Neural cell (in vitro differentiated cells): ENCODE data around the gene FYB1.

Source experiments
- EP300 ChIP-seq: fragments of 450-650 bp; conservative IDR thresholded peaks from 2 replicates; pipeline ENCODE4 v1.6.1; 2014; ENCODE audit warnings: antibody characterized with exemption, mild to moderate bottlenecking, moderate library complexity; ENCODE audit not compliant: poor library complexity, severe bottlenecking
- EZH2 ChIP-seq: fragments of 200-600, 300-800 bp; shearing (Covaris generic), sonication (generic); IDR thresholded peaks from 2 replicates; pipeline ENCODE4 v1.6.1; 2014; ENCODE audit warnings: antibody characterized with exemption, low read length, borderline replicate concordance, mild to moderate bottlenecking; ENCODE audit not compliant: insufficient read depth, poor library complexity, severe bottlenecking
- POLR2AphosphoS5 ChIP-seq: IDR thresholded peaks from 2 replicates; pipeline ENCODE4 v1.6.1; 2012
- TF ChIP-seq, protein P1 (sequence below): fragments of 450-650 bp; IDR thresholded peaks from 2 replicates; pipeline ENCODE4 v1.5.1; 2014; ENCODE audit warnings: antibody characterized with exemption, mild to moderate bottlenecking, moderate library complexity; ENCODE audit not compliant: poor library complexity, severe bottlenecking
- TF ChIP-seq, protein P2 (sequence below): IDR thresholded peaks from 2 replicates; pipeline ENCODE4 v1.6.1; 2012; ENCODE audit warnings: borderline replicate concordance

DNA sequence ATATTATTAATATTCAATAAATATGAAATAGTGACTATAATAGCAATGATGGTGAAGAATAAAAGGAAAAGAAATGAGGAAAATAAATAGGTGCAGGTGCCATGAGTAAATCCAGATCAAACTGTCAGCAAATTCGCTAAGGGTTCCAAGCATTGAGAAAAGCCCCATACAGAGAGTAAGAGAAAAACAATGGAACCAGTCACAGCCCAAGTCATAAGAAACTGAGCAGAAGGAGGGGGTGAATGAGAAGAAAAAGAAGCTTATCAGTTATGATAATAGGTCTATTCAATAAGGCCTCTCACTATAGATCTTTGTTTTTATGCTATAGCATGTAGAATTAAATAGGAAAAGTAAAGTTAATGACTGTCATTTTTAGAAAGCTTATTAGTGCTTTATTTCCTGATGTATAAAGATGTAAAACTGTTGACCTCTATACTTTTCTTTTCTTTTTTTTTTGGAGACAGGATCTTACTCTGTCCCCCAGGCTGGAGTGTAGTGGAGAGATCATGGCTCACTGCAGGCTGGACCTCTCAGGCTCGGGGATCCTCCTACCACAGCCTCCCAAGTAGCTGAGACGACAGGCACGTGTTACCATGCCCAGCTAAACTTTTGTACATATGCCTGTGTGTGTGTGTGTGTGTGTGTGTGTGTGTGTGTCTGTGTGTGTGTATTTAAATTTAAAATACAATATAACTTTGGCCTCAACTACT, 72.4 kb downstream of the FYB1 start:
- TF ChIP-seq, protein P1, sequence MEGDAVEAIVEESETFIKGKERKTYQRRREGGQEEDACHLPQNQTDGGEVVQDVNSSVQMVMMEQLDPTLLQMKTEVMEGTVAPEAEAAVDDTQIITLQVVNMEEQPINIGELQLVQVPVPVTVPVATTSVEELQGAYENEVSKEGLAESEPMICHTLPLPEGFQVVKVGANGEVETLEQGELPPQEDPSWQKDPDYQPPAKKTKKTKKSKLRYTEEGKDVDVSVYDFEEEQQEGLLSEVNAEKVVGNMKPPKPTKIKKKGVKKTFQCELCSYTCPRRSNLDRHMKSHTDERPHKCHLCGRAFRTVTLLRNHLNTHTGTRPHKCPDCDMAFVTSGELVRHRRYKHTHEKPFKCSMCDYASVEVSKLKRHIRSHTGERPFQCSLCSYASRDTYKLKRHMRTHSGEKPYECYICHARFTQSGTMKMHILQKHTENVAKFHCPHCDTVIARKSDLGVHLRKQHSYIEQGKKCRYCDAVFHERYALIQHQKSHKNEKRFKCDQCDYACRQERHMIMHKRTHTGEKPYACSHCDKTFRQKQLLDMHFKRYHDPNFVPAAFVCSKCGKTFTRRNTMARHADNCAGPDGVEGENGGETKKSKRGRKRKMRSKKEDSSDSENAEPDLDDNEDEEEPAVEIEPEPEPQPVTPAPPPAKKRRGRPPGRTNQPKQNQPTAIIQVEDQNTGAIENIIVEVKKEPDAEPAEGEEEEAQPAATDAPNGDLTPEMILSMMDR = no peak
- no peak for TF ChIP-seq POLR2AphosphoS5
- TF ChIP-seq, protein P2, sequence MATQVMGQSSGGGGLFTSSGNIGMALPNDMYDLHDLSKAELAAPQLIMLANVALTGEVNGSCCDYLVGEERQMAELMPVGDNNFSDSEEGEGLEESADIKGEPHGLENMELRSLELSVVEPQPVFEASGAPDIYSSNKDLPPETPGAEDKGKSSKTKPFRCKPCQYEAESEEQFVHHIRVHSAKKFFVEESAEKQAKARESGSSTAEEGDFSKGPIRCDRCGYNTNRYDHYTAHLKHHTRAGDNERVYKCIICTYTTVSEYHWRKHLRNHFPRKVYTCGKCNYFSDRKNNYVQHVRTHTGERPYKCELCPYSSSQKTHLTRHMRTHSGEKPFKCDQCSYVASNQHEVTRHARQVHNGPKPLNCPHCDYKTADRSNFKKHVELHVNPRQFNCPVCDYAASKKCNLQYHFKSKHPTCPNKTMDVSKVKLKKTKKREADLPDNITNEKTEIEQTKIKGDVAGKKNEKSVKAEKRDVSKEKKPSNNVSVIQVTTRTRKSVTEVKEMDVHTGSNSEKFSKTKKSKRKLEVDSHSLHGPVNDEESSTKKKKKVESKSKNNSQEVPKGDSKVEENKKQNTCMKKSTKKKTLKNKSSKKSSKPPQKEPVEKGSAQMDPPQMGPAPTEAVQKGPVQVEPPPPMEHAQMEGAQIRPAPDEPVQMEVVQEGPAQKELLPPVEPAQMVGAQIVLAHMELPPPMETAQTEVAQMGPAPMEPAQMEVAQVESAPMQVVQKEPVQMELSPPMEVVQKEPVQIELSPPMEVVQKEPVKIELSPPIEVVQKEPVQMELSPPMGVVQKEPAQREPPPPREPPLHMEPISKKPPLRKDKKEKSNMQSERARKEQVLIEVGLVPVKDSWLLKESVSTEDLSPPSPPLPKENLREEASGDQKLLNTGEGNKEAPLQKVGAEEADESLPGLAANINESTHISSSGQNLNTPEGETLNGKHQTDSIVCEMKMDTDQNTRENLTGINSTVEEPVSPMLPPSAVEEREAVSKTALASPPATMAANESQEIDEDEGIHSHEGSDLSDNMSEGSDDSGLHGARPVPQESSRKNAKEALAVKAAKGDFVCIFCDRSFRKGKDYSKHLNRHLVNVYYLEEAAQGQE = no peak
- no peak for TF ChIP-seq EP300
- TF ChIP-seq EZH2 = no peak
